HEK293T (cell line): ENCODE data around the gene MS4A4E.

Experiments used
- BHLHE40 ChIP-seq: fragments of 450-650 bp; IDR thresholded peaks from 2 replicates; pipeline ENCODE4 v1.6.1; 2016; ENCODE audit warnings: mild to moderate bottlenecking, moderate library complexity, borderline replicate concordance
- ELF4 ChIP-seq: fragments of 450-650 bp; IDR thresholded peaks from 2 replicates; pipeline ENCODE4 v1.6.1; 2017; ENCODE audit warnings: antibody characterized with exemption

- TF ChIP-seq BHLHE40 (no peak), ELF4 (no peak)
These were observed 73.5 kb downstream of the MS4A4E start for GRCh38 chr11:60169264-60169915.
